Amniotic epithelial cell (primary cell): ENCODE measurements around the gene CTTN.
"Not testable (repeated sequence)": the region's sequence is repeated elsewhere in the genome, so short reads cannot be mapped to it uniquely, and the experiment has no call there.

Source experiments
- DNase-seq: peaks from one replicate; pipeline ENCODE4 v3.0.0-alpha.2; 2010; ENCODE audit warnings: low read depth

The CTTN gene

DNA sequence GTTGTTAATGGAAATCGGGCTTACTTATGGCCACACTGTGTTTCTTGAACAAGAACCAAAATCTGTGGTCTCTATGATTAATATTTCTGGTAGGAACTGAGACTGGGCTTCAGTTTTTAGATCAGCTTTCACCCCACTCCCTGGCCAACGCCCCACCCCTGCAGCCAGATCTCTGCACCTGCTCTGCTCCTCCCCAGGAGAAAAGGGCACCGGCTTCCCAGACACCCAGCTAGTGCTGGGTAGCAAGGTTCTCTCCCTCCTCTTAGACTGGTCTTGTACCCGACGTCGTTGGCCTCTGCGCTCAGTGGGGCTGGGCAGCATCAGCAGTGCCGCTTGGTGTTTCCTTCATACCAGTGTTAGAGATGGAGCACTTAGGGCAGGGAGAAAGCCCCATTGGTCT is 17.0 kb upstream of the CTTN start:
- DNase-seq = no peak

DNA sequence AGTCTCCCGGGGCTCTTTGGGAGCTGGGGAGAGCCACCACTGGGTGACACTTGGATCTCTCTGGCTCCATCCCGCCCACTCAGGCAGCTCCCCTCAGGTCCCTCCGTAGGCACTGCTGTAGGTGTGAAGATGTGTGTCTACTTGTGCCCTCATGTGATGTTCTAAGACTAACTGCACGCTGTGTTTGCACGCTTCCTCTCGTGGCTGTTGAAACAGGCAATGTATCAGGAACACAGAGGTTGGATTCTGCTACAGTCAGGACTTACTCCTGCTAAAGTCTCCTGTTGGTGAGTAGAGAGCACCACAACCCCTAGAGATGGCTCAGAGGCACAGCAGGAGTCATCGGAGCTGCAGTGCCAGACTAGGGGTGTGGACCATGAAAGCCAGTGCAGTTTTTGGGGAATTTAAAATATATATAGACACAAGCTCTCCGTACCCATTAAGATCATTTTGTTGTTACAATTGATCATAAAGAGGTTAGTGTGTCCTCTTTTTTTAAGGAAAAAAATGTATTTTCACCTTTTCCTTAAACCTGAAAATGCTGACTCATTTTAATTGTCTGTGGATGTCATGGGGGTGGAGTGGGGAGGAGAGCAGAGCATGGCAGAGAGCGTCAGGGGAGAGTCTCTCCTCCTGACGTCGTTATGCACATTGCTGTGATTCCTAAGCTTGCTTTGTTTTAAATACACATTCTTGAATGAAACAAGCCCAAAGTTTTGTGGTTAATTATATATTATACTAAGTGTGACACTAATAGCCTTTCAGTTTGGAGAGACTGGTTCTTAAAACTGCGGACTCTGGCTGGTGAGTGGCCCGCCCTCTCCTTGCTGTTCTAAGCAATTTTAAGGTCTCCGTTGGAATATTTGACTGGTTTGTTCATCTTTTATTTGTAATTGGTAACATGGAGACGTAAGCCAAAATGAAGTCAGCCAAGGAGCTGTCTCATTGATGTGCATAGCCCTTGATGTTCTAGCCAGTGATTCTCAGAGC is 16.2 kb upstream of the CTTN start:
- DNase-seq = peak; percentile 61

DNA sequence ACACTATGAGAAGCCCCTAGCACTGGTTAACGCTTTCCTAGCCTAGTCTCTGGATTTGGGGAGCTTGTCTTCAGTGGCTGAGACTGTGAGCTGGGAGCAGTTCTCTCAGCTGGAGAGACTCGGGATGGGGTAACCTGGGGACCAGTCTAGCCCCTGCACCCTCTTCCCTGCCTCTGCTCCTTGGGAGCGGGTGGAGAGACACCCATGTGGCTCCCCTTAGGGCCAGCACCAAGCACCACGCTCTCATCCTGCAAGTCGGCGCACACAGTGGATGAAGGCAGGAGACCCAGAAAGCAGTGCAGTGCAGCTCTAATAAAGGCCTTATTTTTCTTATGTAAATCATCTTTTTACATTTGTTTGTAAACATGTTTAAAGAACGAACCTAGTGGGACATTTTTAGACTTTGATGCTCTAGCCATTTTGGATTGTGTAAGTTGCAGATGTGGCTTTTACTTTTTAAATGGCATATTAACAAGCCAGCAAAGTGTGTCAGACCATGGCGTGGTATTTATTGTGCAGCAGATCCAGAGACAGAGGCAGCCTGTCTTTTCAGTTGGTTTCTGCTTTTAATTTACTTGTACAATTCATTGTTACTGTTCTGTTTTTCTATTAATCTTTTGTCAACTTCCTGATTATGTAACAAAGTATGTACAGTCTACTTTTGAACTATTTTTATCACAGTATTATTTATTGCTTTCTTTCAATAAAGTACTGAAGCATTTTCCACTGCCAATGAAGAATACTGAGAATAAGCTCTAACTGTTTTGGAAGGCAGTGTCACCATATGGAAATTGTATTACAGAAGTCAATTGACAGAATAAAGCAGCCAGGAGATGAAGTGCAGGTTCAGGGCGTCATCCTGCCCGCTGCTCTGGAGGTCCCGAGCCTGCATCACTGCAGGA is 14.4 kb upstream of the CTTN start:
- no peak for DNase-seq

DNA sequence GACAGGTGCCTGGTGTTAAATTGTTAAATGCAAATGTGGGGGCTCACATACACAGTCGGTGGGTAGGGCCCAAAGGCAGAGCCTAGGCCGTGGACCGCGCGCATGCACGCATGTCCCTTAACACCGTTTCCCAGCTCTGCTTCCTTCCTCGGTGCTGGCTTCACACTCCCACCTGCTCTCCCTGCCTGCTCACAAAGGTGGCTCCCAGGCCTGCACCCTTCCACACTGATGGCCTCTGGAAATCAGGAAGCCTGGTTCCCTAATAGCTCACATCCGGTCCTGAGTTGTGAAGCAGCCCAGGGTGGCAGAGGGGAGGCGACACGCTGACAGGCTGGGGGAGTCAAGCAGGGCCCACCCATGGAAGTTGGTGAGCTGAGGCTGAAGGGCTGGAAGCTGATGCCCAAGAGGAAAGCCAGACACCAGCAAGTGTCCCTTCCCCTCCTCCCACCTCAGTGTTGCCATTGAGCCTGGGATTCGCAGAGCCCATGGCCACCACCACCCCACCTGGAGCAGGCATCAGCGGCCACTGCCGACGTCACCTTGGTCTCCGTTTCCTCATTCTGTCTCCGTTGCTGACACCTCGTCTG is 13.7 kb upstream of the CTTN start:
- no peak for DNase-seq

DNA sequence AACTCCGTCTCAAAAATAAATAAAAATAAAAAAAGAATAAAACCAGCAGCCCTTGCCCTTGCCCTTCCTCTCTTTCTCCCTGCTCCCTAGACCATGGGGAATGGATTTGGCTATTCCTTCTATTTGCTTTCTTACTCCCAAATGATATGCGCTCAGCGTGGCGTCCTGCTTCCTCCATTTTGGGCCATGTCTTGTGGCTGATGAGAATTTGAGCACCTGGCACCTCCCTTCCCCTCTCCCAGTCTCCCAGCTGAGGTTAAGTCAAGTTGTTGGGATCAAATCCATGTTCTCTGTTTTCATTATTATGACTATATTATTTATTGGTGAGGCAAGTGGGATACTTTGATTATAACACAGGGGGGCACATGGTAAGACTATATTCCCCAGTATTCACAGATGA is 10.8 kb upstream of the CTTN start:
- DNase-seq = no peak

DNA sequence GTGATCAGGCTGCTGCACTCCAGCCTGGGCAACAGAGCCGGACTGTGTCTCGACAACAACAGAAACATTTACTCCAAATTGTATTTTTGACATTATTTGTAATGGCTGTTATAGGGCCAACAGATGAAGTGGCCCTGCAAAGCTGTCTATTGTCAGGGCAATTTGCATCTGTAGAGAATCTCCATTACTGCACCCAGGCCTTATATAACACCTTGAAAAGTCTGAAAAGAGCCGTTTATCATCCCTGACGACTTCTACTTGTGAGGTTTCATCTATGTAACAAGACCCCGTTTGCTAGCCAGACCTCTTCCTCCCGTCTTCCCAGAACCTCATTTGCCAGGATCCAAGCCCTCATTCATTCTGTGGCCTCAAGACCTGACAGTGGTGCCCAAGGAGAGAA is 9.1 kb upstream of the CTTN start:
- no peak for DNase-seq

DNA sequence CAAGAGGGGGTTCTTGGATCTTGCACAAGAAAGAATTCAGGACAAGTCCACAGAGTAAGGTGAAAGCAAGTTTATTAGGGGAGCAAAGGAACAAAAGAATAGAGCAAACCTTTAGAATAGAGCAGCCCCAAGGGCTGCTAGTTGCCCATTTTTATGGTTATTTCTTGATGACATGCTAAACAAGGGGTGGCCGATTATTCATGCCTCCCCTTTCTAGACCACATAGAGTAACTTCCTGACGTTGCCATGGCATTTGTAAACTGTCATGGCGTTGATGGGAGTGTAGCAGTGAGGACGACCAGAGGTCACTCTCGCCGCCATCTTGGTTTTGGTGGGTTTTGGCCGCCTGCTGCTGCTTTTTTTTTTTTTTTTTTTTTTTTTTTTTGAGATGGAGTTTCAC is 7.4 kb upstream of the CTTN start:
- DNase-seq = not testable (repeated sequence)

DNA sequence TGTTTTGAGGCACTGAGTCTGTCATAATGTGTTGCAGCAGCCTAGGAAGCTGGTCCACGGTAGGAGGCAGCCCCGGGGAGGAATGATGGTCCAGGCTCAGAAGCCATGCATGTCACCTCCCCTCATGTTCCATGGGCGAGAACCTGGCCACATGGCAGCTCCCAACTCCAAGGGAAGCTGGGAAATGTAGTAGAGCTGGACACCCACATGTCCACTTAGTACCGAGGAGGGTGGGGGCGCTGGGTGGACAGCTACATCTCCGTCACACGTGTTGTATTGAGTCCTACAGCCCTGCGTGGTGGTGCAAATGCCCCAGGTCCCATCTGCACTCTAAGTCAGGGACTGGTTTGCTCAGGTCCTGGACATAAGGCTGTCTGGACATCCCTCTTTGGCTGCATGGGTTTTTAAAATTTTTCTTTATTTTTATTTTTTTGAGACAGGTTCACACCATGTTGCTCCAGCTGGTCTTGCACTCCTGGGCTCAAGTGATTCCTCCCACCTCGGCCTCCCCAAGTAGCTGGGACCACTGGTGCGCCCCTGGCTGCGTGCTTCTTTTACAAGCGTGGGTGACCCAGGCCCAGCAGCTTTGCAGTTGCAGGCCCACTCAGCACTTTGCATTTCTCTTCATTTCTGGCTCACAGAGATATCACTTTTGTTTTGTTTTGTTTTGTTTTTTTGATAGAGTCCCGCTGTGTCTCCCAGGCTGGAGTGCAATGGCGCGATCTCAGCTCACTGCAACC is 3.9 kb upstream of the CTTN start:
- DNase-seq = no peak

DNA sequence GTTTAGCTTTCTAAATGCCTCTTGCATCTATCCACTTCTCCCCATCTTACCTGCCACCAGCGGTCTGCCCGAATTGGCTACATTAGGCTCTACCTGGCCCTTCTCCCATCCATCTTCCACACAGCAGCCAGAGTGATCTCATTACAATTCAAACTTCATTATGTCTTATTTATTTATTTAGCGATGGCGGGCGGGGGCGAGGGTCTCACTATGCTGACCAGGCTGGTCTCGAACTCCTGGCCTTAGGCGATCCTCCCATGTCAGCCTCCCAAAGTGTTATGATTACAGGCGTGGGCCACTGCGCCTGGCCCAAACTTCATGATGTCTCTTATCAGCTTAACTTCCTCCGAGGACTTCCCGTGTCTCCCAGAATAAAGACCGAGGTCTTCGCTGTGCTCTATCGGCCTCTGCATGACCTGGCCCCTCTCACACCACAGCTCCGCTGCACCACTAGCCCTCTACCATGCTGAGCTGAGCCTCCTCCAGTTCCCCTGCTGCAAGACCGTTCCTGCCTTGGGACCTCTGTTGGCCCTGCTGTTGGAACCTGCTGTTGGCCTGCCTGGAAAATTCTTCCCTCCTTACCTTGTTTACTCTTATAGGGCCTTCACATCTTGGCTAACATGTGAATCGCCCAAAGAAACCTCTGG is 870 bp upstream of the CTTN start:
- peak; percentile 16 for DNase-seq

DNA sequence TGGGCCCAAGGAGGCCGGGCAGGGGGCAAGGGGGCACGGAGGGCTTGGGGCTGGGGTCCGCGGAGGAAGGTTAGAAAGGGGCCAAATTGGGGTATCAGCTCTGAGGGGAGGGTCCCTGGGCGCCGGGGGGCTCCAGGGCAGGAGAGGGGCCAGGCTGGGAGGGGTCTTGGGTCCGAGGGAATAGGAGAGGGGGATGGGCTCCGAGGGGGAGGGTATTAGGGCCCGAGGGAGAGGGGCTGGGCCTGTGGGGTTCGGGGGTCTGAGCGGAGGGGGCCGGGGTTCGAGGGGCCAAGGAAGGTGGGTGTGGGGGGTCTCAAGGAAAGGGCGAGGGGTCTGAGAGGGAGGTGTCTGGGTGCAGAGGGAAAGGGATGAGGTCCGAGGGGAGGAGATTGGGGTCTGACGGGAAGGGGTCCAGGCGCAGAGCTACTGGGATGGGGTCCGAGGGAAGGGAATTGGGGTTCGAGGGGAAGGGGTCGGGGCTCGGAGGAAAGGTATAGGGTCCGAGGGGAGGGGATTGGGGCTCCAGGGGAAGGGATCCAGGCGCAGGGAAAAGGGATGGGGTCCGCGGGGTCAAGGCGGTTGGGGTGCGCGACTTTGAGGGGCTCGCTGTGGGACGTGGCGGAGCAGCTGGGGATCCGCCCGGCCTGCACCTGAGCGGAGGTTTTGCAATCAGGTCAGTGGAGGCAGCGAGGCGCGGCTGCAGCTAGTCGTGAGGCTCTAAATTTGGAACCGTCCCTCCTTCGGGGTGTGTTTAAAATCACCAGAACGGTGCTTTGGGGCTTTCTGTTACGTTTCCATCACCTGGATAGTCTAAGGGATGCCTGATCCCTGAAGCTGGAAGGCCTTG is 728 bp downstream of the CTTN start:
- no peak for DNase-seq

DNA sequence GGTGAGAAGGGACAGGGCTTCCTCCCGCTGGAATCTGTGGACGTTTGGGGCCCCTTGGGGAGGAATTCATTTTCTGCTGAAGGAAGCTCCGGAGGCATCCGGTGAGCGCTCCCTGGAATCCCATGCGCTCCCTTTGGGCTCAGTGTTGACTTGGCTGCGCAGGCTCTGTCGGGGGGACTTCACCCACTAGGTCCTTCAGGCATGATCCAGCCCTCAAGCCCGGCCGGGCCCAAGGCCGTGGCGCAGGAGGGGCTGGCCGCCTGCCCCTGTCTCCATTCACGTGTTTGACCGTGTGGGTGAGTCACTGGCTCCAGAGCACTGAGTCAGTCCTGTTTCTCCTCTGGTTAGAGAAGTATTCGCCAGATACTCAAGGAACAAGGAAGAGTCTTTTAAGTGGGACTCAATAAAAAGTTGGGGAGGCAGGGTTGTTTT is 1.4 kb downstream of the CTTN start:
- peak; percentile 95 for DNase-seq

DNA sequence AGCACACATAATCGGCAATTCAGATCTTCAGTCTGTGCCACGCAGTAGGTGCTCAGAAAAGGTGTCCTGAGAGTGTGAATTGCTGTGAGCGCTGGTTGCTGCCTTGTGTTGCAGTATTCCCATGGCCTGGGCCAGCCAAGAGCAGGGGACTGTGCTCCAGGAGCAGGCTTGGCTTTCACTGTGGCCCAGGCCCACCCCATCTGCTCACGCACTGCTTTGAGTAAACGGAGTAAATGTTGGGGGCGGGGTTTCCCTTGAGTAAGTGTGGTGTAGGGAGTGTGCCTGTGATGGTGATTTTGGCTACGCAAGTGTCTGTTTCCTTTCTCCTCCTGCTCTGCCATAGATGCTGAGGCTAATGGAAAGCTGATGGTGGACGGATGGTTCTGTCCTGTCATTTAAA is 2.3 kb downstream of the CTTN start:
- no peak for DNase-seq

DNA sequence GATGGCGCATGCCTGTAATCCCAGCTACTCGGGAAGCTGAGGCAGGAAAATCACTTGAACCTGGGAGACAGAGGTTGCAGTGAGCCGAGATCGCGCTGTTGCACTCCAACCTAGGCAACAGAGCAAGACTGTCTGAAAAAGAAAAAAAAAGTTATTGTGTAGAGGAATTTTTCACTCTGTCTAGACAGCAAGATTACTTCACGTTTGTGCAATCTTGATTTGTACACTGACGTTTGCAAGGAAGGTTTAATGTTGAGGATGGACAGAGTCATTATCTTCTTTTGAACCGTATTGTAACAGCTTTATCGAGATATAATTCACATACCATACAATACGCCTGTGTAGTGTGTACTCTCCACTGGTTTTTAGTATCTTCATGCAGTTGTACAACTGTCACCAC is 3.7 kb downstream of the CTTN start:
- DNase-seq = peak; percentile 89

DNA sequence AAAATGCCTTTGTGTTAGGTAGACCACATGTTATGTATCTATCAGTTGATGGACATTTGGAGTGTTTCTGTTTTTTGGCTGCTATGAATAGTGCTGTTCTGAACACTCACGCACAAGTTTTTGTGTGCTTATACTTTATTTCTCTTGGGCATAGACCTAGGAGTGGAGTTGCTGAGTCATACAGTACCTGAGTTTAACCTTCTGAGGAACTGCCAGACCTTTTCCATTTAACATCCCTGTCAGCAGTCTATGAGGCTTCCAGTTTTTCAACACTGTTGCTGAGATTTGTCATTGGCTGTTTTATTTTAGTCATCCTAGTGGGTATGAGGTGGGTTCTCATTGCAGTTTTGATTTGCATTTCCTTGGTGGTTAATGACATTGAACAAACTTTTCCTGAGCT is 4.4 kb downstream of the CTTN start:
- no peak for DNase-seq

DNA sequence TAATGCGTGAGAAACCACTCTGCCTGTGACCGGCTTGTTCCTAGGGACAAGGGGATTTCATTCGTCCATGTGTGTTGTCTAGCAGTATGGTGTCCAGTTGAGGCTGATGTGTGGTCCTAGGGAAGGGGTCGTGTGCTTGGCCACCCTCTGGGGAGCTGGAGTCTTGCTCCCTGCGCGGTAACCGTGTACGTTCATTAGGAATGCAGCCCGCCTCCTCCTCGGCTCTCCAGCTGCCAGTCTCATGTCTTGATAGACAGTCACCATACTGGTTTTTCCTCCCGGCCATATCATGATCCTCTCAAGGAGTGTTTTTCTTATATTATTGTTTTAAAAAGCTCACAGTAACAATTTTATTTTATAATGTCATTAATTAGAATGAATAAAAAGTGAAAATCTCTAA is 5.9 kb downstream of the CTTN start:
- no peak for DNase-seq

DNA sequence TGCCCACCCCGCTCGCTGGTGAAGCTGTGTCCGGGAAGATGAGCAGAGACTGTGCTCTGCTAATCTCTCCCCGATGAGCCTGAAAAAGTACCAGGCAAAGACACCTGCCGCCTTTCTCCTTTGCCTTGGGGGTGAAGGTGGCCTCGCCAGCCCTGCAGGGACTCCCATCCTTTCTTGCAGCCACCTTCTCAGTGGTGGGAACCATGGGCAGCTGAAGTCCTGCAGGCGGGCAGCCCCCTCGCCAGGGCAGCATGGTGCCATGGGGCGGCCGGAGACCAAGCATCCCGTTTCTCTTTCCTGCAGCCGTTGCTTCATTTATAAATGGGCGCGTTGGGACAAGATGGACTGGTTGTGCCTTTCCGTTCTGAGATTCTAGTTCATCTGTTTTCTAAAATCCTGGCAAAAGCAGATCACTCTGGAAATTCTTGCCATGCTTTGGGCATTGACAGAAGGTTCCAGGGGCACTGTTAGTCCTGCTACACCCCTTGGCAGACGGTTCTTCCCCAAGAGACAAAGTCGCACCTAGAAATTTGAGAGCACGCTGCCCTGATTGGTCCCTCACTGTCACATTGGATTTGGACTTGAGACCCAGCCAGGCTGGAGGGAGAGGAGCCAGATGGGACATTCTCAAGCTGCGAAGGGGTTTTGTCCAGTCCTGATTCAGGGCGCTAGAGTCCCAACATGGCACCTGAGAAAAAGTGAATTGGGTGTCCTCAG is 7.5 kb downstream of the CTTN start:
- DNase-seq = no peak

DNA sequence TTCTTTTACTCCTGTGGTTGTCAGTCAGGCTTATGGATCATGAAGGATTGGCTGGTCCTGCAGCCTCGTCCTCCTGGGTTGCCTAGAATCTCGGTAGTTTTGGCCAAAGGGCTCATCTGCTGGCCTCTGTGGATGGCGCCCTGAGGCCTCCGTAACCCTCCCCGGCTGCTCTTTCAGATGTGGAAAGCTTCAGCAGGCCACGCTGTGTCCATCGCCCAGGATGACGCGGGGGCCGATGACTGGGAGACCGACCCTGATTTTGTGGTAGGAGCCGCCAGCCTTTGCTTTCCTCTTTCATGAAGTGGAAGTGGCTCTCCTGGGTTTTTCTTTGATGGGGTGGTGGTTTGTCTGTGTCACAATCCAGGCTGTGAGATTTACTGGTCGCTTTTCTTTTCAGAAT is 8.8 kb downstream of the CTTN start:
- no peak for DNase-seq

DNA sequence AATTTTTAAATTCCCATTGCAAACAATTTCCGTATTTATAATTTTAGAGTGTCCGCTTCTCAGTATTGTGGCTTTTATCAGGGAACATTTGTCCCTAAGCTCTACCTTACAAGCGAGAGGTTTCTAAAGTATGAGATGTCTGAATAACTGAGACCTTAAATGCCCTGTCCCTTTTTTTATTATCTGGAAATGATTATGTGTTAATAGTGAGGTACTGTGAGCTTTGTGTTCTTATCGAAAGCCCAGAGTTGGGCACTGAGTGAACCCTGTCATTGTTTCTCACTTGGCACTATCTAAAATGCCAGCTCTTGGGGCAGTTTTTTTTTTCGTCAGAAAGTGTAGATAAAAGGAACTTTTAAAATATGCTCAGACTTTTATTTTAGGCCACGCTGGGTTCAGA is 9.5 kb downstream of the CTTN start:
- no peak for DNase-seq

DNA sequence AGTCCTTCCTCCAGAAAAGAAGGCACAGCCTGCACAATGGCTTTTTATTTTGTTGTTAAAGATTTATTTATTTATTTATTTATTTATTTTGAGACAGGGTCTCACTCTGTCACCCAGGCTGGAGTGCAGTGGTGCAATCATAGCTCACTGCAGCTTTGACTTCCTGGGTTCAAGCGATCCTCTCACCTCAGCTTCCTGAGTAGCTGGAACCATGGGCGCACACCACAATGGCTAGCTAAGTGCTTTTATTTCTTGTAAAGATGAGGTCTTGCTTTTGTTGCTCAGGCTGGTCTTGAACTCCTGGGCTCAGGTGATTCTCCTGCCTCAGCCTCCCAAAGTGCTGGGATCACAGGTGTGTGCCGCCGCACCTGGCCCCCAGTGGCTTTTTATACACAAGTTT is 10.0 kb downstream of the CTTN start:
- DNase-seq = not testable (repeated sequence)

DNA sequence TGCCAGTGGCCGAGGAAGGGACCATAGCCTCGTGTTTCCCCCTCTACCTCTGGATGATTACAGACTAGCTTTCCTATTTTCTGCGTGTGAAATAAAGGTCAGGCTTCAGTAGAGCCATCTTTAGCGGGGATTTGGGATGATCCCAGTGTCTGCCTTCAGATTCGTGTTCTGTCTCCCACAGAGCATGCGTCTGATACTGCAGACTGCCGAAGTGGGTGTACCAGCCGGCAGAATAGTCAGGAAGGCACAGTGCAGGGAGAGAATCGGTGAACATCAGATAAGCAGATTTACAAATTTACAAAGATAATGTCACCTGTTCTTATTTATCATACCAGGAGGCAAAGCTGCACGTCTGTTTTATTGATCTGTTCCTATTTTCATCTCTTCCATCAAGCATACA is 11.1 kb downstream of the CTTN start:
- DNase-seq = no peak
